SKM-1 (cell line): ENCODE results near the gene KIF9.
"Not testable (repeated sequence)": the region's sequence is repeated elsewhere in the genome, so short reads cannot be mapped to it uniquely, and the experiment has no call there.

Experiments used
- DNase-seq: peaks from one replicate; lab custom pipeline; 2025; ENCODE audit not compliant: unreplicated experiment; lab: John Stamatoyannopoulos, UW

KIF9 gene

DNA sequence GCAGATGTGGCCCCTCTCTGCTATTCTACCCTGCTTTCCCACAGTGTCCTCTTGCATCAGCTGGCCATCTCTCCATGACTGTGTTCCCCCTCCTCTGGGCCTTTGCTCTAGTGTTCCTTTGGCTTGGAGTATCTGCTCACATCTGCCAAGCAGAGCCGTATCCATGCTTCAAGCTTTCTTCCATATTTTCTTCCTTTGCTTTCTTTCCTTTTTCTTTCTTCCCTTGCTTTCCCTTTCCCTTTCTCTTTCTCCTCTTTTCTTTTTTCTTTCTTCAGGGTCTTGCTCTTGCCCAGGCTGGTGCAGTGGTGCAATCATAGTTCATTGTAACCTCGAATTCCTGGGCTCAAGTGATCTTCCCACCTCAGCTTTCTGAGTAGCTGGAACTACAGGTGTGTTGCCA lies 12.7 kb upstream of the KIF9 start:
- DNase-seq, result no peak

- no peak for DNase-seq
Measured at GRCh38 chr3:47294392-47294791, 11.8 kb upstream of the KIF9 start.

DNA sequence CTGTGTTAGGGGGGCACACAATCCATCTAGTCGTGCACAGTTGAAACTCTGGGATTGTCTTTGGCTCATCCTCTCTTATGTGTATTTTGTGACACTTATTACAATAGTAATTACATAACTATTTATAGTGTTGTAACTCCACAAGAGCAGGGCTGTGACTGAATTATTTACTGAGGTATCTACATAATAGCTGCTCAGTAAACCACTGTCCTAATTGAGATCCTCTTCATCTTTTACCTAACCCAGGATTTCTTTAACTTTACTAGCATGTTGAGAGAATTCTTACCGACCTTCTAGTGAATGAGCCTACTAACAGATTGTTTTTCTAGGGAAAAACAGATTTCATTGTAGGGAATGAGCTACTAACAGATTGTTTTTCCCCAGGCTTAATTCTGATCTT lies 11.2 kb upstream of the KIF9 start:
- DNase-seq, result no peak

DNA sequence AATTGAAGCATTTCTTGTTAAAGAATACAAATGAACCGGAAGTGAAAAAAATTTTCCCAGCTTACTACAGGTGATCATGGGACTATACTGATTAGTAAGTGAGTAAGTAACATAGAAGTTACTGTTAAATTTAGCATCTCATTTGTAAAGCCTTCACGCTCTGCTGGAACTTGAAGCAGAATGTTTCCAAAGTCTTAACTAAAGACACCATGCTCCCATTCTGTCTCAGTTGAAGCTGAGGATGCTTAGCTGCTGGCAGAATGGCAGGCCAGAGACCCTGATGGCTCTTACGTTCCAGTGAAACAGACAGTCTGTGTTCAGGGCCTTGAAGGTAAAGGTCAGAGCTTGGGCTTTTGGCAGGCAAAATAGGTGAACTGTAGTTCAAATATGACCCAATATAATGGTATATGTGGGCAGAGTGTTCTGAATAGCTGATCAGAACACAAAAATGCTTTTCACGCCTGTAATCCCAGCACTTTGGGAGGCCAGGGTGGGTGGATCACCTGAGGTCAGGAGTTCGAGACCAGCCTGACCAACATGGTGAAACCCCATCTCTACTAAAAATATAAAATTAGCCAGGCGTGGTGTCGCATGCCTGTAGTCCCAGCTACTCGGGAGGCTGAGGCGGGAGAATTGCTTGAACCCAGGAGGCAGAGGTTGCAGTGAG lies 9.3 kb upstream of the KIF9 start:
- DNase-seq, result not testable (repeated sequence)

- DNase-seq, result no peak
Measured at GRCh38 chr3:47291158-47291753, 8.7 kb upstream of the KIF9 start.

GRCh38 chr3:47288966-47289910 lies 6.6 kb upstream of the KIF9 start:
- DNase-seq, result peak; percentile 57

GRCh38 chr3:47283591-47284364 lies 1.2 kb upstream of the KIF9 start:
- DNase-seq, result no peak

DNA sequence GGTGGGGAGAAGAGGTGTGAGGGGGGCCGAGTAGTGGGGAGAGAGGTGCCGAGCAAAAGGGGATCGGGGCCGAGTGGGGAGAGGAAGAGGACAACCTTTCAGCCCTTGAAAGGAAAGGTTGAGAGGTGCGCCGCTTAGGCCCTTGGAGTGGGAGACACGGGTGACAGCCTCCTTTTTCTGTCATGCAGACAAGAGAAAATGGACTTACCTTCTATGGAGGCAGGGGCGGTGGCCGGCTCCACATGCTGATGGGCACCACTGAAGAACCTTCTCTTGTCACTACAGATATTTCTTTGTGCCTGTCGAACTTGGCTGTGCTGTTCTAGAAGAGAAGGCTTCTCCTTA lies 566 bp upstream of the KIF9 start:
- DNase-seq, result no peak

DNA sequence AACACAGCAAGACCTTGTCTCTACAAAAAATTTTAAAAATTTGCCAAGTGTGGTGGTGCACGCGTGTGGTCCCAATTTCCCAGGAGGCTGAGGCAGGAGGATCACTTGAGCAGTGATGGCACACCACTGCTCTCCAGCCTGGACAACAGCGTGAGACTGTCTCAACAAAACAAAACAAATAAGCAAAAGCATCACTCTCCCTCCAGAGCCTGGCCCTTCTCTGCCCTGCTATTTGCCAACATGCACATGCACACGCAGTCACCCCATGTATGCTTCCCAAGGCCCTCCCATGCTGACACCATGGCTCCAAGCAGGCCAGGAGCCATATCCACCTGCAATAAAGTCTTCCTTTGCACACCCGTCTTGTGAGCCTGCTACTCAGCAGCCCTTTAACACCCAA lies 2.1 kb downstream of the KIF9 start:
- no peak for DNase-seq

- no peak for DNase-seq
Measured at GRCh38 chr3:47276558-47276957, 6.0 kb downstream of the KIF9 start.

- DNase-seq, result no peak
Measured at GRCh38 chr3:47274652-47275051, 7.9 kb downstream of the KIF9 start.

DNA sequence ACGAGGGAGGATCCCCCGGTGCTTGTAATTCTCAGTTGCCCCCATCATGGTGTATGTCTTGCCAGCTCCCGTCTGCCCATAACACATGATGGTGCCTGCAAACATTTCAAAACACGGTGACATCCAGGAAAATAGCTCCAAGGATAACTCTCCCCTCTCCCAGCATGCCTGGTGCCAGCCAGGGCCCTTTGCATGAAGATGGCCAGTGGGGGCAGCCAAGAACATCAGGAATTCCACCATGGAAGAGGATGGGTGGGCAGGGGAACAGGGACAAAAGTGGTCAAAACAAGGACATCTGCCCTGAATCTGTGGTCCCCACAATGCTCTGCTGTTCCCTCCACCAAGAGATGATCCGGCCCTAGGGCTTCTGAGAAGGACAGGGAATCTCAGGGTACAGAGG lies 9.0 kb downstream of the KIF9 start:
- no peak for DNase-seq

DNA sequence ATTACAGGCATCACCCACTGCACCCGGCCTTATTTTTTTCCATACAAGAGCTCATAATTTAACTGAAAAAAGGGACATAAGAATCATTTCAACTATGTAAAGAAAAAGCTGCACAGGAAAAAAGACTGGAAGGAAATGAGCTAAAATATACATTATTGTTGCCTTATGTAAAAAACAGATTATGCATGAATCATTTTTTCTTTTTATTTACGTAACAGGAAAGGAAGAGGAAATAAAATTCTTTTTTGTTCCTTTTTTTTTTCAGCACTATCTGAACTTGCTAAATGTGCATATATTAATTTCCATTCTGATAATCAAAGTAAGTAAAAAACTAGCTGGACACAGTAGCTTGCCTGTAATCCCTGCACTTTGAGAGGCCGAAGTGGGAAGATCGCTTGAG lies 12.1 kb downstream of the KIF9 start:
- no peak for DNase-seq

DNA sequence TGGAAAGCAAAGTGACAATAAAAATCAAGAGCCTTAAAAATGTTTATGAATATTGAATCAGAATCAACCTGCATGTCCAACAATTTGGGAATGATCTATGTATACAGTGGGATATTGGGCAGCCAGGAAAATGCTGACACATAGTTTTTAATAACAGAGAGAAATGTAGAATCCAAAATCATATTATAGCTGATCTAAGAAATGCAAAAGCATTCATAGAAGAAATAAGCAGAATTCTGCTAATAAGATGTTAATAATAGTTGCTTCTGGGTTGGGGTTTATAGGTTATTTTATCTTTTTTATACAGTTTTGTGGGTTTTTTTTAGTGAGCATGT lies 15.1 kb downstream of the KIF9 start:
- DNase-seq, result no peak

DNA sequence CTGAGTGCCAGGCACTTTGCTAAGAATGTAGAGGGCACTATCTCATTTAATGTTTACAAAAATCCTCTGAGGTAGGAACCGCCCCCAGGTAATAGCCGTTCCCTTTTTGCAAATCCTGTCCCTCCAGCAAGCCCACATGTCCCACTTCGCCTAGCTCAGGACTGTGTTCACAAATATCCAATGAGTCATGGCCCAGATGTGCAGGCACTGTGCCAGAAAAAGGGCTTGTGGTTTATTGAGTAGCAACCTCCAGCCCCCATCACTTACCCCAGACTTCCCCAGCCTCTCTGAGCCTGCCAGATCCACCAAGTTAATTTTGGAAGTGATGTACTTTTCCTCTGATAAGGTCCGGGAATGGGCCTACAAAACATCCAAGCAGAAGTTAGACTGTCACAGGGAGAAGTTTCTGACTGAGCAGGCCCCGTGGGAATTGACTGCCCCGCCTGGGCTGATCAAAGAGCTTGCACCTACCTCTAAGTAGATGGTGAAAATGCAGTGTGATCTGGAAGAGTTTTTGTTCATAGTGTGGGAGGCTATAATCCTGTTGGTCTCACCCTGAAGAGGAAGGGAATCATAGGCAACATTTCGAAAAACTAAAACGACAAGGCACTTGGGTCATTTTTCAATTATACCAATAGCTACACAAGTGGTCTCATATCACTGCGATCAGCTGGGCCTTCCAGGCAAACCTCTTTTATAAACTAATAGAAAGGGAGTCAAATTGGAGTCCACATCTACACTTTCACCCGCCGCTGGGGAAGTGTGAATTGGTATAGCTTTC lies 15.7 kb downstream of the KIF9 start:
- DNase-seq, result peak; percentile 58

- no peak for DNase-seq
Measured at GRCh38 chr3:47265725-47266428, 16.7 kb downstream of the KIF9 start.

DNA sequence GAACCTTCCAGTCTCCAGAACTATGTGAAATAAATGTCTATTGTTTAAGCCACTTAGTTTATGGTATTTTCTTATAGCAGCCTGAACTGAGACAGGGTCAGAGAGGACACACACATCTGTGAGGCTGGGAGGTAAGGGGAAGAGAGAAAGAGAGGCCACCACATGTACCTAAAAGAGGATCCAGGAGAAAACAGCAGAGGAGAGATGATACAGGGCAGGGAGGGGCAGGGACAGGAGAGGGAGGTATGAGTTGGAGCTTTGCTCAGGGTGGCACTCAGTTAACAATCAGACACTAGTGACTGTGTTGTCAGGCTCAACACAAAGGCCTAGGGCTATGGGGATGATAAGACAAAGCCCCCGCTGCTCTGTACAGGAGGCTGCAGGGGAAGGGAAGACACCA lies 17.6 kb downstream of the KIF9 start:
- DNase-seq, result no peak

DNA sequence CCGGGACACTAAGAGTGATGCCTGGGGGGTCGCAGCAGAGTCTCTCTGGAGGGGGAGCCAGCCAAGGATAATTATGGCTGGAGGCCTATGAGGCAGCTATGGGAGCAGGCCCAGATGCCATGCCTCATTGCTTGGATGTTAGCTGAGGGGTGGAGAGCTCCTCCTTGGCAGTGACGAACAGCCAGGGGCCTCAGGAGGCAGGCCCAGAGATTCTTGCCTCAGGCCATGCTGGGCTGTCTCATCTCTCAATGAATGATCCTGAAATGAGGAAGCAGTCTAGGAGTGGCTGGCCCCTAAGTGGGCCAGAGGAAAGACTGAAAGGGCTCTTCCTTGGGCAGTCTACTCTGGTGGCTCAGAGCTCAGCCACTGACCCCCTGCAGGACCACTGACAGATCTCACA lies 21.3 kb downstream of the KIF9 start:
- DNase-seq, result no peak

- no peak for DNase-seq
Measured at GRCh38 chr3:47260605-47261004, 22.0 kb downstream of the KIF9 start.

- DNase-seq, result no peak
Measured at GRCh38 chr3:47259114-47259513, 23.5 kb downstream of the KIF9 start.
